GM19468 (cell line): ENCODE data around the gene USH1C.

Experiments
- ATAC-seq: cut with Tn5 transposase; IDR thresholded peaks from one replicate; pipeline ENCODE4 v1.9.1; 2021; ENCODE audit warnings: mild to moderate bottlenecking, moderate library complexity, moderate number of reproducible peaks; ENCODE audit not compliant: unreplicated experiment; ENCODE audit errors: extremely low read depth

USH1C gene

GRCh38 chr11:17544181-17544622 lies at the start of gene USH1C:
TSS of gene USH1C (minus strand) at chr11:17544416. CDS start at chr11:17544307, 109 bp downstream.
- no peak for ATAC-seq

GRCh38 chr11:17593466-17594245 lies 49.4 kb upstream of the USH1C start:
- no peak for ATAC-seq

- ATAC-seq = no peak
These were observed 47.1 kb upstream of the USH1C start for GRCh38 chr11:17591293-17591692.

GRCh38 chr11:17590463-17590862 lies 46.2 kb upstream of the USH1C start:
- no peak for ATAC-seq

- ATAC-seq = no peak
These were observed 44.5 kb upstream of the USH1C start for GRCh38 chr11:17588721-17589120.

GRCh38 chr11:17588166-17588565 lies 44.0 kb upstream of the USH1C start:
- no peak for ATAC-seq

- ATAC-seq = no peak
These were observed 41.9 kb upstream of the USH1C start for GRCh38 chr11:17585911-17586695.

GRCh38 chr11:17581732-17582053 lies 37.5 kb upstream of the USH1C start:
- no peak for ATAC-seq

GRCh38 chr11:17581036-17581731 lies 37.0 kb upstream of the USH1C start:
- ATAC-seq = no peak

GRCh38 chr11:17580271-17580670 lies 36.1 kb upstream of the USH1C start:
- no peak for ATAC-seq

GRCh38 chr11:17579451-17579850 lies 35.2 kb upstream of the USH1C start:
- ATAC-seq = no peak

- no peak for ATAC-seq
These were observed 34.7 kb upstream of the USH1C start for GRCh38 chr11:17578958-17579357.

GRCh38 chr11:17578296-17578695 lies 34.1 kb upstream of the USH1C start:
- no peak for ATAC-seq

- no peak for ATAC-seq
These were observed 31.5 kb upstream of the USH1C start for GRCh38 chr11:17575431-17576425.

GRCh38 chr11:17574141-17575091 lies 30.2 kb upstream of the USH1C start:
- no peak for ATAC-seq

GRCh38 chr11:17573526-17573925 lies 29.3 kb upstream of the USH1C start:
- ATAC-seq = no peak

GRCh38 chr11:17572791-17573460 lies 28.7 kb upstream of the USH1C start:
- no peak for ATAC-seq

- ATAC-seq = no peak
These were observed 28.1 kb upstream of the USH1C start for GRCh38 chr11:17572359-17572690.
